HepG2 (cell line): Measurements from ENCODE around the gene LONP1. TPM values are rescaled to one million over a fixed set of nuclear protein-coding genes. Genes with fewer than 3 reads are reported as not detected.

ENCODE experiments used
- CENPX ChIP-seq: sonication (generic); formaldehyde crosslinking; IDR thresholded peaks from 2 replicates; pipeline ENCODE4 v1.9.0; 2021; ENCODE audit warnings: mild to moderate bottlenecking, missing genetic modification reagents, moderate library complexity
- DBP ChIP-seq: sonication (generic); formaldehyde crosslinking; IDR thresholded peaks from 2 replicates; pipeline ENCODE4 v1.4.0; 2020; ENCODE audit warnings: missing genetic modification reagents; ENCODE audit errors: not compliant biosample characterization
- FOXA3 ChIP-seq: IDR thresholded peaks from 2 replicates; pipeline ENCODE4 v1.6.1; 2016; ENCODE audit warnings: missing genetic modification reagents, missing compliant biosample characterization
- HMG20A ChIP-seq: IDR thresholded peaks from 2 replicates; pipeline ENCODE4 v1.6.1; 2016; ENCODE audit warnings: borderline replicate concordance
- MTA3 ChIP-seq: sonication (generic); formaldehyde crosslinking; IDR thresholded peaks from 2 replicates; pipeline ENCODE4 v1.4.0; 2020; ENCODE audit warnings: missing genetic modification reagents
- MZF1 ChIP-seq: sonication (generic); formaldehyde crosslinking; IDR thresholded peaks from 2 replicates; pipeline ENCODE4 v1.8.1; 2023; ENCODE audit warnings: mild to moderate bottlenecking, missing genetic modification reagents, borderline replicate concordance
- PLRG1 ChIP-seq: fragments of 450-650 bp; conservative IDR thresholded peaks from 2 replicates; pipeline ENCODE4 v1.6.1; 2016
- SP4 ChIP-seq: sonication (generic); formaldehyde crosslinking; IDR thresholded peaks from 2 replicates; pipeline ENCODE4 v1.8.1; 2023; ENCODE audit warnings: mild to moderate bottlenecking, missing genetic modification reagents
- TCF7L2 ChIP-seq: IDR thresholded peaks from 2 replicates; pipeline ENCODE4 v1.6.1; 2011; ENCODE audit warnings: mild to moderate bottlenecking, low read depth, low read length, moderate library complexity
- ZNF282 ChIP-seq: fragments of 450-650 bp; IDR thresholded peaks from 2 replicates; pipeline ENCODE4 v1.6.1; 2018; ENCODE audit not compliant: partially characterized antibody
- ZNF407 ChIP-seq: sonication (generic); formaldehyde crosslinking; IDR thresholded peaks from one replicate; pipeline ENCODE4 v1.5.1; 2020; ENCODE audit warnings: mild to moderate bottlenecking, missing genetic modification reagents; ENCODE audit errors: not compliant biosample characterization
- ZNF432 ChIP-seq: sonication (generic); formaldehyde crosslinking; IDR thresholded peaks from 2 replicates; pipeline ENCODE4 v1.5.0; 2020; ENCODE audit warnings: missing genetic modification reagents, mild to moderate bottlenecking, borderline replicate concordance
- ZNF501 ChIP-seq: sonication (generic); formaldehyde crosslinking; IDR thresholded peaks from 2 replicates; pipeline ENCODE4 v1.5.1; 2020; ENCODE audit warnings: mild to moderate bottlenecking, moderate library complexity, missing genetic modification reagents
- ZNF549 ChIP-seq: sonication (generic); formaldehyde crosslinking; IDR thresholded peaks from 2 replicates; pipeline ENCODE4 v1.5.0; 2020; ENCODE audit warnings: missing genetic modification reagents
- ZNF713 ChIP-seq: sonication (generic); formaldehyde crosslinking; IDR thresholded peaks from 2 replicates; pipeline ENCODE4 v1.4.0; 2020; ENCODE audit warnings: mild to moderate bottlenecking, missing genetic modification reagents
- ZNF83 ChIP-seq: sonication (generic); formaldehyde crosslinking; IDR thresholded peaks from 2 replicates; pipeline ENCODE4 v1.4.0; 2020; ENCODE audit warnings: missing genetic modification reagents, mild to moderate bottlenecking, borderline replicate concordance
- ZNF839 ChIP-seq: sonication (generic); formaldehyde crosslinking; IDR thresholded peaks from 2 replicates; pipeline ENCODE4 v1.4.0; 2020; ENCODE audit warnings: missing genetic modification reagents, mild to moderate bottlenecking, borderline replicate concordance
- polyA plus RNA-seq, 8 experiments: library from polyadenylated mRNA; depleted of rRNA in 3 of 8; stranded (reverse) in 7 of 8; unstranded in 1 of 8; fragments of >200 nt; fragmentation: Illumina TruSeq in 4 of 8; extraction: Trizol in 4 of 8; gene quantifications; 2 replicates each; pipeline versions ENCODE4 v1.2.1 to v1.2.3, GENCODE V29; 2011 to 2016; ENCODE audit warnings: low read depth in 4 of 8, missing spikeins in 1 of 8, mixed read lengths in 1 of 8; ENCODE audit not compliant: insufficient read depth in 1 of 8
- total RNA-seq, 5 experiments: library from RNA; depleted of rRNA; stranded (reverse); fragments of >200 nt; fragmentation: Illumina TruSeq; extraction: Trizol; gene quantifications; 2 replicates each; pipeline ENCODE4 v1.2.3, GENCODE V29; 2016; ENCODE audit warnings: low read depth in 1 of 5
- TF ChIP-seq, protein P1 (sequence below): sonication (generic); formaldehyde crosslinking; IDR thresholded peaks from 2 replicates; pipeline ENCODE4 v1.5.1; 2020; ENCODE audit warnings: missing genetic modification reagents, mild to moderate bottlenecking, borderline replicate concordance

Gene LONP1
- total and polyA plus RNA-seq, 2 of the 13 experiments (the other 11 are each of a cell fraction or from before 2014, with no cell fraction given), result 59.5 to 76.8 TPM

DNA sequence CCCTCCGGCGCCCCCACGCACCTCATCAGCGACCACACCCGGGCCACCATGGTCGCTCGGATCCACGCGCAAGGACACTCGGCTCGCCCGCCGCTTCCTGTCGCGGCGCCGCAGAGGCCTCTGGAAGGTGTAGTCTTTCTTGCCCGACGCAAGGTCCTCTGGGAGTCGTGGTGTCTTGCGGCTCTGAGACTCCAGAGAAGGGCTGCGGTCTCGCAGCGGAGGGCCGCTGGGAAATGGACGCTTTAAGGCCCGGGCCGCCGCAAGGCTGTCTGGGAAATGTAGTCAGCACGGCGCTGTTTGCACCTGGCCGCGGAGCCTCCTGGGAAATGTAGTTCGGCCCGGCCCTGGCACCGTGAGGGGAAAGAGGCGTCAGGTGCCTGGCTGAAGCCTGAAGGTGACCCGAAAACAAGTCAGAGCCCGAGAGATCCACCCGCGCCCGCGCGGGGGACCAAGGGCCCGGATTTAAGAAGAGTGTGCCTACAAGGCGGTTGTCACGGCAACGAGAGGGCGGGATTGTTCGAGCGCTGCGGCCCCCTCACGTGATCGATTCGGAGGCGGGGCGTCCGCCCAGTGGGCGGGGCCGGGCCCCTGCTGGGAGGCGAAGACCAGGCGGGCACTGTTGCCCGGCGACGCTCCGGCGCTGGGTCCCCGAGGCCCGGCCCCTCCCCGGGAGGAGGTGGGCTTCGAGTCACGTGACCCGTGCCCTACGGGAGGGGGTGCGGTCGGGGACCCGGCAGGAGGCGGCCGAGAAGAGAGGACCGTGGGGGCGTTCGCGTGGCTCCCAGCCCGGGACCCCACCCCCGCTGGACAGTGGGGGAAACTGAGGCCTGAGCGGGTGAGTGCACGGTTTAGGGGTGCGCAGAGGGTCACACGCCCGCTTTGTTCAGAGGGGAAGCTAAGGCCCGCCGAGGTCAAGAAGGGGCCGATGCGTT is 39.2 kb downstream of the LONP1 start, which contains the start of the genes HSD11B1L and MICOS13 (continued):
- TF ChIP-seq ZNF83 (CRISPR knock-in tag), result no peak
- TF ChIP-seq MTA3 (CRISPR knock-in tag), result no peak
- no peak for TF ChIP-seq ZNF282
- TF ChIP-seq MZF1 (CRISPR knock-in tag), result no peak
- no peak for TF ChIP-seq ZNF549 (CRISPR knock-in tag)
- no peak for TF ChIP-seq ZNF407 (CRISPR knock-in tag)
- TF ChIP-seq ZNF432, result no peak
- TF ChIP-seq ZNF713 (CRISPR knock-in tag), result no peak
- no peak for TF ChIP-seq HMG20A (CRISPR knock-in tag)
- peak; percentile 25; the same call in 1 of the 2 replicates for TF ChIP-seq FOXA3
- TF ChIP-seq ZNF839, result no peak
- TF ChIP-seq, protein P1, sequence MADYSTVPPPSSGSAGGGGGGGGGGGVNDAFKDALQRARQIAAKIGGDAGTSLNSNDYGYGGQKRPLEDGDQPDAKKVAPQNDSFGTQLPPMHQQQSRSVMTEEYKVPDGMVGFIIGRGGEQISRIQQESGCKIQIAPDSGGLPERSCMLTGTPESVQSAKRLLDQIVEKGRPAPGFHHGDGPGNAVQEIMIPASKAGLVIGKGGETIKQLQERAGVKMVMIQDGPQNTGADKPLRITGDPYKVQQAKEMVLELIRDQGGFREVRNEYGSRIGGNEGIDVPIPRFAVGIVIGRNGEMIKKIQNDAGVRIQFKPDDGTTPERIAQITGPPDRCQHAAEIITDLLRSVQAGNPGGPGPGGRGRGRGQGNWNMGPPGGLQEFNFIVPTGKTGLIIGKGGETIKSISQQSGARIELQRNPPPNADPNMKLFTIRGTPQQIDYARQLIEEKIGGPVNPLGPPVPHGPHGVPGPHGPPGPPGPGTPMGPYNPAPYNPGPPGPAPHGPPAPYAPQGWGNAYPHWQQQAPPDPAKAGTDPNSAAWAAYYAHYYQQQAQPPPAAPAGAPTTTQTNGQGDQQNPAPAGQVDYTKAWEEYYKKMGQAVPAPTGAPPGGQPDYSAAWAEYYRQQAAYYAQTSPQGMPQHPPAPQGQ (CRISPR knock-in tag), result no peak
- peak; percentile 90 for TF ChIP-seq ZNF501
- no peak for TF ChIP-seq PLRG1
- no peak for TF ChIP-seq CENPX (CRISPR knock-in tag)
- no peak for TF ChIP-seq TCF7L2
- TF ChIP-seq SP4, result no peak
- peak; percentile 26 for TF ChIP-seq DBP (CRISPR knock-in tag)
